LNCAP (cell line): ENCODE data around the gene CACNA2D4.

Source experiments
- CTCF ChIP-seq: fragments of 450-650 bp; IDR thresholded peaks from 2 replicates; pipeline ENCODE4 v1.5.1; 2017; ENCODE audit warnings: mild to moderate bottlenecking

The CACNA2D4 gene

GRCh38 chr12:1935700-1936378 is 17.4 kb upstream of the CACNA2D4 start:
- TF ChIP-seq CTCF, result no peak

- TF ChIP-seq CTCF, result no peak
Measured at GRCh38 chr12:1935242-1935641, 16.8 kb upstream of the CACNA2D4 start.

GRCh38 chr12:1934831-1935230 is 16.4 kb upstream of the CACNA2D4 start:
- TF ChIP-seq CTCF, result no peak

- no peak for TF ChIP-seq CTCF
Measured at GRCh38 chr12:1934068-1934467, 15.6 kb upstream of the CACNA2D4 start.

- TF ChIP-seq CTCF, result no peak
Measured at GRCh38 chr12:1933342-1934051, 15.0 kb upstream of the CACNA2D4 start.

GRCh38 chr12:1932264-1932777 is 13.9 kb upstream of the CACNA2D4 start:
- no peak for TF ChIP-seq CTCF

GRCh38 chr12:1931642-1932041 is 13.2 kb upstream of the CACNA2D4 start:
- no peak for TF ChIP-seq CTCF
